B cell (primary cell): ENCODE results near the gene UBAP1L. TPM values are rescaled to one million over a fixed set of nuclear protein-coding genes. Genes with fewer than 3 reads are reported as not detected.
"Not testable (repeated sequence)": the region's sequence is repeated elsewhere in the genome, so short reads cannot be mapped to it uniquely, and the experiment has no call there.

Experiments
- ATAC-seq: fragments of 200-7000 bp; cut with Tn5 transposase; one replicate; pipeline ENCODE4 v1.10.0; 2021; ENCODE audit warnings: low read depth, mild to moderate bottlenecking, moderate number of reproducible peaks, moderate library complexity
- CTCF ChIA-PET: fragments of 350-600 bp; sonication (Branson Sonifier 250); formaldehyde crosslinking; loops from one replicate; lab custom pipeline; 2021; ENCODE audit warnings: antibody characterized with exemption, inconsistent platforms; lab: Charles Lee
- POLR2A ChIA-PET: fragments of 350-600 bp; sonication (Branson Sonifier 250); formaldehyde crosslinking; loops from one replicate; lab custom pipeline; 2021; ENCODE audit warnings: antibody characterized with exemption; lab: Charles Lee
- DNase-seq: peaks from one replicate; pipeline ENCODE4 v3.0.0; 2013
- H2AFZ ChIP-seq: 2 replicates; pipeline ENCODE4 v1.6.1; 2012; ENCODE audit warnings: mild to moderate bottlenecking, low read depth, low read length; ENCODE audit not compliant: insufficient read depth, poor library complexity, severe bottlenecking
- H3K27ac ChIP-seq, 2 donors: 1 replicate in 1 of 2; 2 replicates in 1 of 2; pipeline ENCODE4 v1.5.1; 2012 to 2013; ENCODE audit warnings: low read length in 2 of 2, mild to moderate bottlenecking in 2 of 2, moderate library complexity in 1 of 2
- H3K27me3 ChIP-seq, 4 experiments: fragments of 200-600 bp in 1 of 4; sonication (generic) in 1 of 4; replicated peaks in 1 of 4; 1 replicate in 2 of 4; 2 replicates in 2 of 4; pipeline versions ENCODE4 v1.6.1 to v1.7.0; 2013 to 2016; ENCODE audit warnings: low read length in 3 of 4, mild to moderate bottlenecking in 2 of 4, mixed read lengths in 1 of 4, moderate library complexity in 1 of 4; ENCODE audit not compliant: insufficient read depth in 4 of 4, control insufficient read depth in 3 of 4; ENCODE audit errors: control extremely low read depth in 1 of 4
- H3K36me3 ChIP-seq, 2 experiments: replicated peaks in 1 of 2; 1 replicate in 1 of 2; 2 replicates in 1 of 2; pipeline versions ENCODE4 v1.6.1 to v1.7.1; 2013; ENCODE audit warnings: low read length in 1 of 2; ENCODE audit not compliant: insufficient read depth in 2 of 2, control insufficient read depth in 1 of 2; ENCODE audit errors: control extremely low read depth in 1 of 2, extremely low read depth in 1 of 2
- H3K4me1 ChIP-seq, 2 donors: fragments of 200-600 bp in 1 of 2; sonication (generic) in 1 of 2; 1 replicate in 1 of 2; 2 replicates in 1 of 2; pipeline versions ENCODE4 v1.5.1 to v1.6.1; 2013 to 2017; ENCODE audit warnings: low read length in 2 of 2; ENCODE audit not compliant: control insufficient read depth in 2 of 2, insufficient read depth in 2 of 2
- H3K4me2 ChIP-seq: replicated peaks from 2 replicates; pipeline ENCODE3; 2012; ENCODE audit warnings: mild to moderate bottlenecking, low read depth, low read length; ENCODE audit not compliant: poor library complexity, severe bottlenecking
- H3K4me3 ChIP-seq, 5 experiments: fragments of 200-600 bp in 1 of 5; sonication (generic) in 1 of 5; 1 replicate in 3 of 5; 2 replicates in 2 of 5; pipeline versions ENCODE4 v1.5.1 to v1.7.0; 2011 to 2016; ENCODE audit warnings: low read length in 4 of 5, mild to moderate bottlenecking in 4 of 5, low read depth in 2 of 5, control low read depth in 1 of 5, moderate library complexity in 1 of 5; ENCODE audit not compliant: insufficient read depth in 1 of 5; ENCODE audit errors: control extremely low read depth in 1 of 5, extremely low read depth in 1 of 5
- H3K79me2 ChIP-seq: fragments of 200-600 bp; sonication (generic); one replicate; pipeline ENCODE4 v1.6.0; 2016; ENCODE audit warnings: low read length; ENCODE audit not compliant: control insufficient read depth, insufficient read depth
- H3K9ac ChIP-seq: fragments of 200-600 bp; sonication (generic); 2 replicates; pipeline ENCODE4 v1.6.1; 2017; ENCODE audit warnings: mild to moderate bottlenecking, low read length, moderate library complexity
- H3K9me3 ChIP-seq, 3 donors: one replicate each; pipeline versions ENCODE4 v1.6.1 to v1.7.1; 2013; ENCODE audit warnings: low read length in 2 of 3; ENCODE audit not compliant: control insufficient read depth in 2 of 3, insufficient read depth in 1 of 3; ENCODE audit errors: control extremely low read depth in 1 of 3
- H4K20me1 ChIP-seq: 2 replicates; pipeline ENCODE4 v1.6.0; 2012; ENCODE audit warnings: mild to moderate bottlenecking, low read length; ENCODE audit not compliant: insufficient read depth, control insufficient read depth, poor library complexity, severe bottlenecking
- H3K27ac Mint-ChIP-seq: one replicate; pipeline ENCODE4 v1.8.0; 2021; ENCODE audit warnings: mixed read lengths
- H3K27me3 Mint-ChIP-seq: one replicate; pipeline ENCODE4 v1.8.0; 2021; ENCODE audit warnings: mixed read lengths
- H3K4me1 Mint-ChIP-seq: one replicate; pipeline ENCODE4 v1.8.0; 2021; ENCODE audit warnings: mixed read lengths
- H3K4me3 Mint-ChIP-seq: one replicate; pipeline ENCODE4 v1.8.0; 2021; ENCODE audit warnings: mixed read lengths
- H3K9me3 Mint-ChIP-seq: one replicate; pipeline ENCODE4 v1.8.0; 2022; ENCODE audit warnings: mixed read lengths; ENCODE audit not compliant: insufficient read depth
- EZH2 ChIP-seq: IDR thresholded peaks from 2 replicates; pipeline ENCODE4 v1.6.1; 2012; ENCODE audit warnings: borderline replicate concordance, low read depth, mild to moderate bottlenecking, moderate library complexity, low read length; ENCODE audit not compliant: insufficient read depth, poor library complexity, severe bottlenecking
- WGBS: methylation state at CpG from one replicate; pipeline ENCODE4 v1.1.5; 2013; ENCODE audit warnings: missing lambda C conversion rate; ENCODE audit not compliant: insufficient coverage; 5-methylcytosine and 5-hydroxymethylcytosine counted together
- intact Hi-C: fragments of 100-400 bp; cut with micrococcal nuclease; formaldehyde crosslinking; loops from one replicate; pipeline ENCODE4 v1.10.0; 2022
- polyA plus RNA-seq: library from polyadenylated mRNA; depleted of rRNA; stranded (reverse); fragments of >200 nt; gene quantifications from 2 replicates; pipeline ENCODE4 v1.2.3, GENCODE V29; 2012
- total RNA-seq, 2 donors: library from RNA; stranded (reverse); fragments of 120-200 nt in 1 of 2; gene quantifications; 1 replicate in 1 of 2; 2 replicates in 1 of 2; pipeline versions ENCODE4 v1.2.3 to v1.2.4, GENCODE V29; 2013 to 2022
- TF ChIP-seq, protein P1 (sequence below): fragments of 200-600 bp; IDR thresholded peaks from one replicate; pipeline ENCODE4 v1.8.0; 2022; ENCODE audit warnings: antibody characterized with exemption, mild to moderate bottlenecking

Gene UBAP1L
- total and polyA plus RNA-seq, 2 donors (not counting 1 experiment from before 2014, with no cell fraction given): 8.5 to 18.4 TPM

DNA sequence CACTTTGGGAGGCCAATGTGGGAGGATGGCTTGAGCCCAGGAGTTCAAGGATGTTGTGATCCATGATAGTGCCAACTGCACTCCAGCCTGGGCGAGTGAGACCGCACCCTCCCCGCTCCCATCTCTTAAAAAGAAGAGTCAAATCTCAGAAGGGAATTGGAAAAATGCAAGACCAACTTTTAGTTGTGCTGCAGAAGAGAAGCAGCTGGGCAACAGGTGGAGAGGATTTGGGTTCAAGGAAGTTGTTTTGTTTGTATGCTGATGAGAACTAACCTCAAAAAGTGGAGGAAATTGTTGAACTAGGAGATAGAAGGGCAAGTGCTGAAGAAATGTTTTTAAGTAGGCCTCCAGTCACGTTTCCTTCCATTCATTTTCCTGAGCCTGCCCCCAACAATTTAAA, 31.4 kb upstream of the UBAP1L start:
- Histone ChIP-seq H3K36me3 (peaks cover 2 to 19% of the 10 kb centered on the region in 2 experiments), H2AFZ (no peak overlapping the region), H3K9me3 (no peaks in the 10 kb centered on the region), H3K9ac (no peak overlapping the region), H3K79me2 (no peaks in the 10 kb centered on the region), H3K27ac (no peak overlapping the region), H3K4me1 (no peaks in the 10 kb centered on the region), H3K27me3 (no peaks in the 10 kb centered on the region), H4K20me1 (no peaks in the 10 kb centered on the region), H3K4me2 (no peak overlapping the region), H3K4me3 (no peak overlapping the region)
- no peaks in the 10 kb centered on the region for H3K4me1 Mint-ChIP-seq
- H3K4me3 Mint-ChIP-seq: no peak overlapping the region
- no peak for DNase-seq
- 89% methylated on average over 1 of the region's 4 CpGs for WGBS
- no peak overlapping the region for H3K27ac Mint-ChIP-seq
- ChIA-PET CTCF (no interaction called here), POLR2A (no interaction called here)
- intact Hi-C loops: no loop called here
- no peaks in the 10 kb centered on the region for H3K27me3 Mint-ChIP-seq
- TF ChIP-seq EZH2: no peak
- TF ChIP-seq, protein P1, sequence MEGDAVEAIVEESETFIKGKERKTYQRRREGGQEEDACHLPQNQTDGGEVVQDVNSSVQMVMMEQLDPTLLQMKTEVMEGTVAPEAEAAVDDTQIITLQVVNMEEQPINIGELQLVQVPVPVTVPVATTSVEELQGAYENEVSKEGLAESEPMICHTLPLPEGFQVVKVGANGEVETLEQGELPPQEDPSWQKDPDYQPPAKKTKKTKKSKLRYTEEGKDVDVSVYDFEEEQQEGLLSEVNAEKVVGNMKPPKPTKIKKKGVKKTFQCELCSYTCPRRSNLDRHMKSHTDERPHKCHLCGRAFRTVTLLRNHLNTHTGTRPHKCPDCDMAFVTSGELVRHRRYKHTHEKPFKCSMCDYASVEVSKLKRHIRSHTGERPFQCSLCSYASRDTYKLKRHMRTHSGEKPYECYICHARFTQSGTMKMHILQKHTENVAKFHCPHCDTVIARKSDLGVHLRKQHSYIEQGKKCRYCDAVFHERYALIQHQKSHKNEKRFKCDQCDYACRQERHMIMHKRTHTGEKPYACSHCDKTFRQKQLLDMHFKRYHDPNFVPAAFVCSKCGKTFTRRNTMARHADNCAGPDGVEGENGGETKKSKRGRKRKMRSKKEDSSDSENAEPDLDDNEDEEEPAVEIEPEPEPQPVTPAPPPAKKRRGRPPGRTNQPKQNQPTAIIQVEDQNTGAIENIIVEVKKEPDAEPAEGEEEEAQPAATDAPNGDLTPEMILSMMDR: no peak
- no peak for ATAC-seq
- H3K9me3 Mint-ChIP-seq: no peaks in the 10 kb centered on the region

- H4K20me1 ChIP-seq, H3K27ac Mint-ChIP-seq, H3K4me1 ChIP-seq, DNase-seq, H3K79me2 ChIP-seq, ATAC-seq, H3K4me3 Mint-ChIP-seq, H3K27ac ChIP-seq, H3K27me3 Mint-ChIP-seq, CTCF ChIA-PET, intact Hi-C loops, H3K9me3 ChIP-seq, H3K4me3 ChIP-seq, H2AFZ ChIP-seq, H3K9me3 Mint-ChIP-seq, H3K27me3 ChIP-seq, H3K9ac ChIP-seq, POLR2A ChIA-PET, H3K4me1 Mint-ChIP-seq, H3K36me3 ChIP-seq, H3K4me2 ChIP-seq: not testable (repeated sequence)
- 92% methylated on average over 5 of the region's 6 CpGs for WGBS
Observed at GRCh38 chr15:65138631-65139030, 23.6 kb upstream of the UBAP1L start.

GRCh38 chr15:65137893-65138292, 22.9 kb upstream of the UBAP1L start:
- H3K4me1 Mint-ChIP-seq, H3K4me2 ChIP-seq, H3K27ac Mint-ChIP-seq, ATAC-seq, H3K9me3 Mint-ChIP-seq, POLR2A ChIA-PET, H4K20me1 ChIP-seq, H2AFZ ChIP-seq, H3K9me3 ChIP-seq, H3K79me2 ChIP-seq, H3K27me3 ChIP-seq, H3K36me3 ChIP-seq, H3K27ac ChIP-seq, H3K9ac ChIP-seq, H3K4me1 ChIP-seq, DNase-seq, H3K4me3 Mint-ChIP-seq, H3K4me3 ChIP-seq, H3K27me3 Mint-ChIP-seq, CTCF ChIA-PET, intact Hi-C loops: not testable (repeated sequence)
- WGBS: 83% methylated on average over 2 of the region's 4 CpGs
